ENCODE results near the gene DCAF8L1. TPM values are rescaled to one million over a fixed set of nuclear protein-coding genes. Genes with fewer than 3 reads are reported as not detected.
"Not testable (repeated sequence)": the region's sequence is repeated elsewhere in the genome, so short reads cannot be mapped to it uniquely, and the experiment has no call there.

The DCAF8L1 gene
- total RNA-seq, 1 donor from 2014 or later, result not detected

DNA sequence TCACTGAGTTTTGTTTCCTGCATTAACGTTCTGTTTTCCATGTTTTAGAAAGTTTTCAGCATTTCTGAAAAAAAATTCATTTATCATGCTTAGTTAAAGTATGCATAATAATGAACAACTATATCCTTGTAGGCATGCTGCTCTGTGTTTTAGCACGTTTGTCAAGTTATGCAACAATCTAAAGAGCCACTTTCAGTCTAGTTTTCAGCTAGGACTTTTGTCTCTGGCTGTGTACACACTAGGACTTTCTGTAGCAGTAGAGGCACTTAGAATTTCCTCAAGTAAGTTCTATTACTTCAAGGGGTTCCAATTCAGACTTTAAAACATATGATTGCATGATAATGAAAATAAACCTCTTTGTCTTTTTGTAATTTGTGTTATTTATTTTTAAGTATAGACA is 12.4 kb downstream of the DCAF8L1 start:
- TF ChIP-seq, protein P1, sequence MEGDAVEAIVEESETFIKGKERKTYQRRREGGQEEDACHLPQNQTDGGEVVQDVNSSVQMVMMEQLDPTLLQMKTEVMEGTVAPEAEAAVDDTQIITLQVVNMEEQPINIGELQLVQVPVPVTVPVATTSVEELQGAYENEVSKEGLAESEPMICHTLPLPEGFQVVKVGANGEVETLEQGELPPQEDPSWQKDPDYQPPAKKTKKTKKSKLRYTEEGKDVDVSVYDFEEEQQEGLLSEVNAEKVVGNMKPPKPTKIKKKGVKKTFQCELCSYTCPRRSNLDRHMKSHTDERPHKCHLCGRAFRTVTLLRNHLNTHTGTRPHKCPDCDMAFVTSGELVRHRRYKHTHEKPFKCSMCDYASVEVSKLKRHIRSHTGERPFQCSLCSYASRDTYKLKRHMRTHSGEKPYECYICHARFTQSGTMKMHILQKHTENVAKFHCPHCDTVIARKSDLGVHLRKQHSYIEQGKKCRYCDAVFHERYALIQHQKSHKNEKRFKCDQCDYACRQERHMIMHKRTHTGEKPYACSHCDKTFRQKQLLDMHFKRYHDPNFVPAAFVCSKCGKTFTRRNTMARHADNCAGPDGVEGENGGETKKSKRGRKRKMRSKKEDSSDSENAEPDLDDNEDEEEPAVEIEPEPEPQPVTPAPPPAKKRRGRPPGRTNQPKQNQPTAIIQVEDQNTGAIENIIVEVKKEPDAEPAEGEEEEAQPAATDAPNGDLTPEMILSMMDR (IDR thresholded peaks at IDR 0.05; ENCODE audit: insufficient read depth, low read length, poor library complexity, severe bottlenecking), result no peak
- H3K36me3 ChIP-seq (ENCODE audit: control insufficient read depth, insufficient read depth, low read length), result no peaks in the 10 kb centered on the region
- no peak for DNase-seq (ENCODE audit: low read depth)
- H3K4me3 ChIP-seq (ENCODE audit: low read depth, low read length), result no peak overlapping the region
- no peaks in the 10 kb centered on the region for H3K27me3 ChIP-seq (ENCODE audit: control insufficient read depth, insufficient read depth, low read length)

DNA sequence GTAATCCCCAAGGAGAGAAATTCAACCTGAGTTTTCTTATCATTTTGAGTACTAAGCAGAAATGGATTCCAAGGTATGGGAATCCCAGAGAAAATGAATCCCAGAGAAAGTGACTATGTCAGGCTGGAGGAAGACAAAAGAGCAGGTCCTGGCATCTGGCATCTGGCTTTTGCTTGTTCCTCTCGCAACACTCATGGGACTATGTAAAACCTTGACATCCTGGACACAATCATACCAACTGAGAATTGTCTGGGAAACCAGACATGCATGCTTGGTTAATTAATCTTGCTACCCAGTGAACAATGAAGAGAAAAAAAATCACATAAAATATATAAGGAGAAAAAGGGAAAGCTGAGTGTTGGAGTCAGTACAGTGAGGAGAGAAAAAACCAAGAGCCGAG is 12.9 kb downstream of the DCAF8L1 start:
- peak; percentile 2 for DNase-seq (ENCODE audit: low read depth)
- H3K4me3 ChIP-seq (ENCODE audit: low read depth, low read length), result no peak overlapping the region
- TF ChIP-seq, protein P1 (IDR thresholded peaks at IDR 0.05; ENCODE audit: insufficient read depth, low read length, poor library complexity, severe bottlenecking), result no peak
- H3K27me3 ChIP-seq (ENCODE audit: control insufficient read depth, insufficient read depth, low read length), result no peaks in the 10 kb centered on the region
- H3K36me3 ChIP-seq (ENCODE audit: control insufficient read depth, insufficient read depth, low read length), result no peaks in the 10 kb centered on the region

DNA sequence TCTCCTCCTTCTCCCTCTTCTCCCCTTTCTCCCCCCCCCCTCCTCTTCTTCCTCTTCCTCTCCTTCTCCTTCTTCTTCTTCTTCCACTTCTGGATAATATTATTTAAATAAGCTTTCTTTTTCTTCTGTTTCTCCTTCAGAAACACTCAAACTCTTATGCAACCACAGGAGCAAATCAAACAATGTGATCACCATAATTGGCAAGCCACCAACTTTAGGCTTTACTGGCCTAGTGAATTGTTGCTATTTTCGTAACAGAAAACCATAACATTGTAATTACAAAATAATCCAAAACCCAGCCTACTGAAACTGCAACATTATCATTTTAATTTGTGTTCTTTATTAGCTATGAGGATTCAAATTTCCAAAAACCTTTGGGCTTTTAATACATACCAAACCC is 14.3 kb downstream of the DCAF8L1 start:
- Histone ChIP-seq H3K36me3 (ENCODE audit: control insufficient read depth, insufficient read depth, low read length) (no peaks in the 10 kb centered on the region), H3K27me3 (ENCODE audit: control insufficient read depth, insufficient read depth, low read length) (no peaks in the 10 kb centered on the region), H3K4me3 (ENCODE audit: low read depth, low read length) (no peak overlapping the region)
- peak; percentile 5 for DNase-seq (ENCODE audit: low read depth)
- TF ChIP-seq, protein P1 (IDR thresholded peaks at IDR 0.05; ENCODE audit: insufficient read depth, low read length, poor library complexity, severe bottlenecking), result no peak

DNA sequence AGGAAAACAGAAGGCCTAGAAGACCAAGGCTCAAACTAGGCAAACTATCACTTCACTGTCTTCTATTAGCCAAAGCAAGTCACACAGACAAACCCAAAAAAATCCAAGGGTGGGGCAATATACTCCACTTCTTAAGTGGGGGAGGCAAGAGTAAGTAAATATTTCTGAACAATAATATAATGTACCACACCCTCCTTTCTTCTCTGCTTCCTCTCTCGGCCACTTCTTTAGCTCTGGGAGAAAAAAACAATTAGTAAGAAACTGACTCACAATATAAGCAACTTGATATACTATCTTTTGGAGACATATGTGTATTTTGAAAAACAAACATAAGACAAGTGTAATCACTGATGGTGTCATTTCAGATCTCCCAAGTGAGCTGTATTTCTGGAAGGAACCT is 14.8 kb downstream of the DCAF8L1 start:
- Histone ChIP-seq H3K36me3 (ENCODE audit: control insufficient read depth, insufficient read depth, low read length) (no peaks in the 10 kb centered on the region), H3K4me3 (ENCODE audit: low read depth, low read length) (no peak overlapping the region), H3K27me3 (ENCODE audit: control insufficient read depth, insufficient read depth, low read length) (no peaks in the 10 kb centered on the region)
- no peak for DNase-seq (ENCODE audit: low read depth)
- TF ChIP-seq, protein P1 (IDR thresholded peaks at IDR 0.05; ENCODE audit: insufficient read depth, low read length, poor library complexity, severe bottlenecking), result no peak

DNA sequence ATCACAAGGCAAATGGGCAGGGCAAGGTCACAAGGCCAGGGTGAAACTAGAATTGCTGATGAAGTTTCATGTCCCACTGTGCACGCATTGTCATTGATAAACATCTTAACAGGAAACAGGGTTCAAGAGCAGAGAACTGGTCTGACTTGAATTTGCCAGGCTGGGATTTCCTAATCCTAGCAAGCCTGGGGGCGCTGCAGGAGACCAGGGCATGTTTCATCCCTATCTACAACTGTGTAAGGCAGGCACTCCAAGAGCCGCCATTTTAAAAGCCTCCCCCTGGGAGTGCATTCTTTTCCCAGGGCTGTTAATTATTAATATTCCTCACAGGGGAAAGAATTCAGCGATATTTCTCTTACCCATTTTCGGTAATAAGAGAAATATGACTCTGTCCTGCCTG is 15.9 kb downstream of the DCAF8L1 start:
- not testable (repeated sequence) for H3K36me3 ChIP-seq (ENCODE audit: control insufficient read depth, insufficient read depth, low read length); DNase-seq (ENCODE audit: low read depth); H3K27me3 ChIP-seq (ENCODE audit: control insufficient read depth, insufficient read depth, low read length); H3K4me3 ChIP-seq (ENCODE audit: low read depth, low read length)

DNA sequence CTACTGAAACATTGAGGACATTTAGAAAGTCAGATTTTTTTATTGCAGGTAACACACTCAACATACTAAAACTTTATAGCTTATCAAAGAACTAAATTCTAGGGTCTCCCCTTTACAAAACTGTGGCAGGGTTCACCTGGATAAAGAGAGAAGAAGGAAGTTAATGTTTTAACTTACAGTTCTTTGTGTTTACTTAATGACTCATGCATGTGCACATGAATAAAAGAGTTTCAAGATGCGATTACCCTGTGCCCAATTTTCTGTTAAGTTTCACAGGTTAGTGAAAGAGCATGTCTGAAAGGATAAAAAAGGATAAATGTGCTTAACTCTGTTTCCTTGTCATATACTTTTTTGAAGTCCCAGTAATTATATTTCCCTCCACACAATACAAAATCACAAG is 16.8 kb downstream of the DCAF8L1 start:
- H3K4me3 ChIP-seq (ENCODE audit: low read depth, low read length), result no peak overlapping the region
- H3K36me3 ChIP-seq (ENCODE audit: control insufficient read depth, insufficient read depth, low read length), result no peaks in the 10 kb centered on the region
- no peaks in the 10 kb centered on the region for H3K27me3 ChIP-seq (ENCODE audit: control insufficient read depth, insufficient read depth, low read length)
- TF ChIP-seq, protein P1 (IDR thresholded peaks at IDR 0.05; ENCODE audit: insufficient read depth, low read length, poor library complexity, severe bottlenecking), result no peak
- DNase-seq (ENCODE audit: low read depth), result peak; percentile 1

DNA sequence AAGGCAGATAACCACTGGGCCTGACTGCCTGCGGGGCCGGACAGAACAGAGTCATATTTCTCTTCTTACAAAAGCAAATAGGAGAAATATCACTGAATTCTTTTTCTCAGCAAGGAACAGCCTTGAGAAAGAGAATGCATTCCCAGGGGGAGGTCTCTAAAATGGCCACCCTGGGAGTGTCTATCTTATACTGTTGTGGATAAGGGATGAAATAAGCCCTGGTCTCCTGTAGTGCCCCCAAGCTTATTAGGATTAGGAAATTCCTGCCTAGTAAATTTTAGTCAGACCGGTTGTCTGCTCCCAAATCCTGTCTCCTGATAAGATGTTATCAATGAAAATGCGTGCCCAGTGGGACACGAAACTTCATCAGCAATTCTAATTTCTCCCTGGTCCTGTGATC is 20.8 kb downstream of the DCAF8L1 start:
- H3K36me3 ChIP-seq (ENCODE audit: control insufficient read depth, insufficient read depth, low read length); H3K4me3 ChIP-seq (ENCODE audit: low read depth, low read length); H3K27me3 ChIP-seq (ENCODE audit: control insufficient read depth, insufficient read depth, low read length); DNase-seq (ENCODE audit: low read depth): not testable (repeated sequence)

All from kidney epithelial cell (primary cell).